GM21737 (cell line): ENCODE data around the gene UBE2S.
"Not testable (repeated sequence)": the region's sequence is repeated elsewhere in the genome, so short reads cannot be mapped to it uniquely, and the experiment has no call there.

Experiments
- ATAC-seq: cut with Tn5 transposase; IDR thresholded peaks from one replicate; pipeline ENCODE4 v1.9.1; 2021; ENCODE audit warnings: mild to moderate bottlenecking, moderate library complexity; ENCODE audit not compliant: unreplicated experiment

UBE2S gene

GRCh38 chr19:55440411-55441105, 33.0 kb upstream of the UBE2S start:
- ATAC-seq = no peak

GRCh38 chr19:55439052-55439451, 31.5 kb upstream of the UBE2S start:
- no peak for ATAC-seq

DNA sequence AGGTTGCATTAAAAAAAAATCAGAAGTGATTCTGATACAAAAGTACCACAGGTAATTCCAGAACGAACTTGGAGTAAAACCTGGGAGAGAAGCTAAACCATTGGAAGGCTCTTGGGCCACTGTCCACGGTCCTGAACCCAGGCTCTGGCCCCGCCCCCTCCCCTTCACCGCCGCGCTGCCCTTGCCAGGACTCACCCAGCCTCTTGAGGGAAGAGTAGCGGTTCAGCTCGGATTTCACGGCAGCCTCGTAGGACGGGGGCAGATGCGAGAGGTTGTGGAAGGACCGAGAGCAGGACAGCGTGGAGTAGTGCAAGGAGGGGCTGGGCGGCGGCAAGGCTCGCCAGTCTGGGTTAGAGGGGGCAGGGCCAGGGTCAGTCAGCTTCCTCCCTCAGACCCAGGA, 29.8 kb upstream of the UBE2S start:
- no peak for ATAC-seq

DNA sequence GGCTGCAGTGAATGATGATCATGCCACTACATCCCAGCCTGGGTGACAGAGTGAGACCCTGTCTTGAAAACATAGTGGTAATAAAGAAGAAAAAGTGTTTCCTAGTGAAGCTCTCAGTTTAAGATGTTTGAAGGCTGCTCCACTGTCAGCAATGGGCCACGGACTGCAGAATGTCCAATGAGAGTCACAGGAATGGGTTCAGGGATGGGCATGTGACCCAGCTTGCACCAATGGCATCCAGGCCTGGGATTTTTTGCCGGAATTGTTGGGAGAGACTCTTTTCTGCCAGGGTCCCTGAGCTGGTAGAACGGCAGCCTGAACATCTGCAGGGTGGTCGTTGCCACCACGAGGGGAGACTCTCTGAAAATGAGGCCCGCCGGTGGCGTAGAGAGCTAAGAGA, 29.3 kb upstream of the UBE2S start:
- no peak for ATAC-seq

DNA sequence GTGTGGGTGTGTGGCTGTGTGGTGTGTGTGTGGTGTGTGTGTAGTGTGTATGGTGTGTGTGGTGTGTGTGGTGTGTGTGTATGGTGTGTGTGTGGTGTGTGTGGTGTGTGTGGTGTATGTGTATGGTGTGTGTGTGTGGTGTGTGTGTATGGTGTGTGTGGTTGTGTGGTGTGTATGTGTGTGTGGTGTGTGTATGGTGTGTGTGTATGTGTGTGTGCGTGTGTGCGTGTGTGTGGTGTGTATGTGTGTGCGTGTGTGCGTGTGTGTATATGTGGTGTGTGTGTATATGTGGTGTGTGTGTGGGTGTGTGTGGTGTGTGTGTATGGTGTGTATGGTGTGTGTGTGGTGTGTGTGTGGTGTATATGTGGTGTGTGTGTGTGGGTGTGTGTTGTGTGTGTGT, 27.4 kb upstream of the UBE2S start:
- ATAC-seq = no peak

DNA sequence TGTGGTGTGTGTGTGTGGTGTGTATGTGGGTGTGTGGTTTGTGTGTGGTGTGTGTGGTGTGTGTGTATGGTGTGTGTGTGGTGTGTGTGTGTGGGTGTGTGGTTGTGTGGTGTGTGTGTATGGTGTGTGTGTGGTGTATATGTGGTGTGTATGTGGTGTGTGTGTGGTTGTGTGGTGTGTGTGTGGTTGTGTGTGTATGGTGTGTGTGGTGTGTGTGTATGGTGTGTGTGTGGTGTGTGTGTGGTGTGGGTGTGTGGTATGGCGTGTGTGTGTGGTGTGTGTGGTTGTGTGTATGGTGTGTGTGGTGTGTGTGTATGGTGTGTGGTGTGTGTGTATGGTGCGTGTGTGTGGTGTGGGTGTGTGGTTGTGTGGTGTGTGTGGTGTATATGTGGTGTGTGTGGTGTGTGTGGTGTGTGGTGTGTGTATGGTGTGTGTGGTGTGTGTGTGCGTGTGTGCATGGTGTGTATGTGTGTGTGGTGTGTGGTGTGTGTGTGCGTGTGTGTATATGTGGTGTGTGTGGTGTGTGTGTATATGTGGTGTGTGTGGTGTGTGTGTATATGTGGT, 26.9 kb upstream of the UBE2S start:
- ATAC-seq = no peak

- ATAC-seq = no peak
These were observed 25.7 kb upstream of the UBE2S start for GRCh38 chr19:55433292-55433691.

GRCh38 chr19:55432241-55432959, 24.8 kb upstream of the UBE2S start:
- no peak for ATAC-seq

GRCh38 chr19:55431183-55431582, 23.6 kb upstream of the UBE2S start:
- ATAC-seq = no peak

DNA sequence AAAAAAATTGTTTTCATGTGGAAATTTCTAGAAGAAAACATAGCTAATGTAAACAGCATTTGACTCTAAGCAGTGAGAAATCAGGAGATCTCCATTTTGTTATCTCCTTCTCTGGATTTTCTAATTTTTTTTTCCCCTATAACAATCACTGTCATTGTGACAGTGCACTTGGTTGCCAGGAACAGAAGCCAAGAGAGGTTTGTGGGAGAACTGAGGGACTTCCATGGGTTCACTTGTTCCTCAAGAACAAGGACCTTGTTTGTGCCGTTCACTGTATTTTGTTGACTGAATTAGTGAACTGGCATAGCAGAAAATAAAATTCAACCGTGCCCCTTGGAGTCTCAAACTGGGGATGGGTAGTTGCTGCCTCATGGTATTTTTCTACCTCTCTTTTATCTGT, 18.5 kb upstream of the UBE2S start:
- ATAC-seq = no peak

DNA sequence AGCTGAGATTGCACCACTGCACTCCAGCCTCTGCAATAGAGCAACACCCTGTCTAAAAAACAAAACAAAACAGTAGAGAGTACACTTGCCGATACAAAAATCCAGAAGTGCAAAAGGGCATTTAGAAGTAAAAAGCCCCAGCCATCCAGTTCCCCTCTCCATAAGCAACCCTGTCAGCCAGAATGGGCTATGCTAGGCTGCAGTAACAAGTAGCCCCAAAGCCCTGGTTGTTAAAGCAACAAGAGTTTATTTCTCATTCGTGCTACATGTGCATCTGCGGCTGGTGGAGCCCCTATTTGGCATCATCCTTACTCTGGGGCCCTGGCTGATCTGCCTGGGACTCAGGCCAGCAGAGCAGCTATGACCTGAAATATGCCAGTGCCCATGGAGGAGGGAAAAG, 16.9 kb upstream of the UBE2S start:
- no peak for ATAC-seq

DNA sequence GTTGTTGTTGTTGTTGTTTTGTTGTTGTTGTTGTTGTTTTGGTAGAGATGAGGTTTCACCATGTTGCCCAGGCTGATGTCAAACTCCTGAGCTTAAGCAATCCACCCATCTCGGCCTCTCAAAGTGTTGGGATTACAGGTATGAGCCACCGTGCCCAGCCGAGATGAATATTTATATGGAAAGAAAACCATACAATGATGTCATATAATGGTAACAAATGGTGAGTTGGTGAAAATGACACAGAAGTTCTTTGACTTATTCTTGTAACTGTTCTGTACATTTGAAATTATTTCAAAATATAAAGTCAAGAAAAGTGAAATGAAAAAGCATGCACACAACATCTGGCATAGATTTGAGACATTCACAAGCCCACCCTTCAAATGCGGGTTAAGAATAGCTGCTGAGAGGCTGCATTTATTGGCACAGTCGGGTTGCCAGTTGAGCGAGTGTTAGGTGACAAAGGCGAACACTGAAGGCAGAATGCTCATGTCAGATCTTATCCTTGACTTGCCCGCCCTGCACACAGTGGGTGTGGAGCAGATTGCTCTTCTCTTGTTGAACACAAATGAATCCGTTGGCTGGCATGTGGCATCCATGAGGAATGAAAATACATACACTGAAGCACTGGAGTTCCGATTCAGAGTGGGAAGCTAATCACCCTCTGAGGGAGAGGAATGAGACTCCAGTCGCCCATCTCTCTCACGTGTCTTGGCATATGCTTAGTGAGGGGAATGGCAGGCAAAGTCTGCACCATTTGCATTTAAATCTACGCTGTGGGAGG, 15.8 kb upstream of the UBE2S start:
- no peak for ATAC-seq

DNA sequence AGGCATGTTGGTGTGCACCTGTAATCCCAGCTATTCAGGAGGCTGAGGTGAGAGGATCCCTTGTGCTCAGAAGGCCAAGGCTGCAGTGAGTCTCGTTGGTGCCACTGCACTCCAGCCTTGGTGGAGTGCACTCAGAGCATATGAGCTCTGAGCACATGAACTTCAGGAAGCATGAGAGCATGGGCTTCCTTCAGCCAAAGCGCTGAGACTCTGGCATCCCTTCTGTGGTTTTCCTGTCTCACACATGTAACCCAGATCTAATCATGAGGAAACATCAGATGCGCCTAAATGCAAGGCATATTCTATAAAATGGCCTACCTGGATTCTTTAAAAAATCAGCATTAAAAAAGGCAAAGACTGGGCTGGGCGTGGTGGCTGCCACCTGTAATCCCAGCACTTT, 13.7 kb upstream of the UBE2S start:
- not testable (repeated sequence) for ATAC-seq

GRCh38 chr19:55419624-55420236, 12.1 kb upstream of the UBE2S start:
- ATAC-seq = no peak

- no peak for ATAC-seq
These were observed 11.5 kb upstream of the UBE2S start for GRCh38 chr19:55419103-55419502.

GRCh38 chr19:55418185-55418584, 10.6 kb upstream of the UBE2S start:
- ATAC-seq = no peak

DNA sequence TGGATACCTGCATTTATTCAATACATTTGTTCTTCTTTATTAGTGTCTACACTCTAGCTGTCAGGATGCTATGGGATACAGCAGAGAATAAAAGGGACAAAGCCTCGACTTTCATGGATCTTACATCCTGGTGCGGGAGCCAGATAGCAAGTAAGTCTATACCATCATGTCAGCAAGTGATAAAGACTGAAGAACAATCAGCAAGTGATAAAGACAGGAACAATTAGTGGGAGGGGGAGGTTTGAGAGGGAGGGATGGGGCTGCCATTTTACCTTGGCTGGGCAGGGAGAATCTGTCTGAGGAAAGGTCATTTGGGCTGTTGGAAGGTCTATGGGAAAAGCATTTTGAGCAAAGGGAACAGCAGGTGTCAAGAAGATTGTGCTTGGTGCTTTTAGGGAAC, 2.6 kb upstream of the UBE2S start:
- no peak for ATAC-seq

DNA sequence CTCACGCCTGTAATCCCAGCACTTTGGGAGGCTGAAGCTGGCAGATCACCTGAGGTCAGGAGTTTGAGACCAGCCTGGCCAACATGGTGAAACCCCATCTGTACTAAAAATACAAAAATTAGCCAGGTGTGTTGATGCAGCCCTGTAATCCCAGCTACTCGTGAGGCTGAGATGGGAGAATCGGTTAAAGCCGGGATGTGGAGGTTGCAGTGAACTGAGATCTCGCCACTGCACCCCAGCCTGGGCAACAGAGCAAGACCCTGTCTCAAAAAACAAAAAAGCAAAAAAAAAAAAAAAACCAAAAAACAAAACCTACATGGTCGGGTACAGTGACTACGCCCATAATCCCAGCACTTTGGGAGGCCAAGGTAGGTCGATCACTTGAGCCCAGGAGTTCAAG, 1.6 kb upstream of the UBE2S start:
- not testable (repeated sequence) for ATAC-seq

GRCh38 chr19:55408533-55408872, 915 bp upstream of the UBE2S start:
- ATAC-seq = no peak

DNA sequence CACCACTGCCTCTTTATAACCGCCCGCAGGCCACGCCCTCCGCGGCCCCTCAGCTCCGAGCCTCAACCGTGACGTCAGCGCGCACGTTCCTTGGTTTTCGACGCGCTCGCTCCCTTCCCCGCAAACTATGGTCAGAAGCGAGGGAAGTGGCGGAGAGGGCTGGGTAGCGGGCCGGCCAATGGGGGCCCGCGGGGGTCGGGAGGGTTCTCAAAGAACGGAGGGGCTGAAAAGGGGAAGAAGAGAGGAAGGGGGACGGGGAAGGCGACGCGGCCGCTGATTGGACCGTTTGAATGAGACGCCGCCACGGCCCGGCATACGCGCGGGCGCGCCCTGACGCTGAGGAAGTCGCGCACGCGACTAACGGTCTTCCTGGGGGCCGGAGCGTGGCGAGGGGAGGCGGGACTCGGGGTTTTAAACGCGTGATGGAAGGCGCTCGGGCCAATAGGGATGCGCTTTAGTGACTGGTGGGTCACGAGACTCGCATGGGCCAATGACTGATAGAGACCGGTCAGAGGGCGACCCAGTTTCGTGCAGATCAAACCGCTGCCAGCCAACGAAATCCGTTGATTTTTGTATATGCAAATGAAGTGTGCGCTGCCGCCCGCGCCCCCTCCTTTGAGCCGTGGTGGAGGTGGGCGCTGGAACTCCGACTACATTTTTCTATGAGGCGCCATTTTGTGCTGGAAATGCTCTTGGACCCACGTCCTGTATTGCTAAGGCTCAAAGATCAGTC, 378 bp upstream of the UBE2S start:
- ATAC-seq = peak; percentile 79
